HepG2 (cell line): ENCODE measurements around the gene CASD1. TPM values are rescaled to one million over a fixed set of nuclear protein-coding genes. Genes with fewer than 3 reads are reported as not detected.

Experiments used
- ATF7 ChIP-seq, 2 experiments: fragments of 450-650 bp in 1 of 2; sonication (generic) in 1 of 2; formaldehyde crosslinking in 1 of 2; IDR thresholded peaks; 2 replicates each; pipeline versions ENCODE4 v1.4.0 to v1.6.1; 2016 to 2020; ENCODE audit warnings: antibody characterized with exemption in 1 of 2, mild to moderate bottlenecking in 1 of 2, missing genetic modification reagents in 1 of 2
- GATA4 ChIP-seq: sonication (generic); IDR thresholded peaks from 2 replicates; pipeline ENCODE4 v1.6.1; 2016; ENCODE audit warnings: antibody characterized with exemption, low read depth, borderline replicate concordance
- GTF2F1 ChIP-seq: fragments of 150-350 bp; IDR thresholded peaks from 2 replicates; pipeline ENCODE4 v1.6.1; 2014; ENCODE audit warnings: low read length
- HHEX ChIP-seq: IDR thresholded peaks from 2 replicates; pipeline ENCODE4 v1.6.1; 2016; ENCODE audit warnings: control low read depth
- JARID2 ChIP-seq: sonication (generic); formaldehyde crosslinking; IDR thresholded peaks from 2 replicates; pipeline ENCODE4 v1.8.1; 2023; ENCODE audit warnings: missing genetic modification reagents, inconsistent platforms; ENCODE audit not compliant: insufficient replicate concordance
- MED13 ChIP-seq: sonication (generic); formaldehyde crosslinking; IDR thresholded peaks from 2 replicates; pipeline ENCODE4 v1.5.0; 2020; ENCODE audit warnings: missing genetic modification reagents
- PRMT3 ChIP-seq: sonication (generic); formaldehyde crosslinking; IDR thresholded peaks from 2 replicates; pipeline ENCODE4 v1.8.1; 2022; ENCODE audit warnings: low read depth, mild to moderate bottlenecking, moderate library complexity, missing genetic modification reagents, borderline replicate concordance
- RFXANK ChIP-seq: IDR thresholded peaks from 2 replicates; pipeline ENCODE4 v1.6.1; 2016
- SALL2 ChIP-seq: sonication (generic); formaldehyde crosslinking; IDR thresholded peaks from 2 replicates; pipeline ENCODE4 v1.8.1; 2023; ENCODE audit warnings: mild to moderate bottlenecking, missing genetic modification reagents, inconsistent platforms
- SCMH1 ChIP-seq: sonication (generic); formaldehyde crosslinking; IDR thresholded peaks from 2 replicates; pipeline ENCODE4 v1.9.0; 2021; ENCODE audit warnings: missing genetic modification reagents, mild to moderate bottlenecking, borderline replicate concordance
- SMYD3 ChIP-seq: sonication (generic); formaldehyde crosslinking; IDR thresholded peaks from 2 replicates; pipeline ENCODE4 v1.8.1; 2023; ENCODE audit warnings: mild to moderate bottlenecking, missing genetic modification reagents
- SYNCRIP ChIP-seq: fragments of 200-400 bp; formaldehyde crosslinking; IDR thresholded peaks from 2 replicates; pipeline ENCODE4 v1.6.1; 2018; ENCODE audit warnings: mild to moderate bottlenecking, low read depth, low read length; ENCODE audit not compliant: insufficient read depth
- TEAD3 ChIP-seq: optimal IDR thresholded peaks from 2 replicates; pipeline ENCODE3; 2016; ENCODE audit warnings: borderline replicate concordance
- THYN1 ChIP-seq: sonication (generic); formaldehyde crosslinking; IDR thresholded peaks from 2 replicates; pipeline ENCODE4 v1.8.1; 2023; ENCODE audit warnings: low read depth, mild to moderate bottlenecking, moderate library complexity, missing genetic modification reagents, borderline replicate concordance
- ZBTB21 ChIP-seq: sonication (generic); formaldehyde crosslinking; IDR thresholded peaks from 2 replicates; pipeline ENCODE4 v1.4.0; 2020; ENCODE audit warnings: missing genetic modification reagents
- ZNF124 ChIP-seq: sonication (generic); formaldehyde crosslinking; IDR thresholded peaks from 2 replicates; pipeline ENCODE4 v1.4.0; 2020; ENCODE audit warnings: missing genetic modification reagents
- ZNF263 ChIP-seq: sonication (generic); formaldehyde crosslinking; IDR thresholded peaks from 2 replicates; pipeline ENCODE4 v1.4.0; 2020; ENCODE audit warnings: missing genetic modification reagents
- ZNF543 ChIP-seq: sonication (generic); formaldehyde crosslinking; IDR thresholded peaks from 2 replicates; pipeline ENCODE4 v1.4.0; 2020; ENCODE audit warnings: mild to moderate bottlenecking, missing genetic modification reagents
- ZNF557 ChIP-seq: sonication (generic); formaldehyde crosslinking; IDR thresholded peaks from 2 replicates; pipeline ENCODE4 v1.4.0; 2020; ENCODE audit warnings: missing genetic modification reagents
- ZNF878 ChIP-seq: sonication (generic); formaldehyde crosslinking; IDR thresholded peaks from 2 replicates; pipeline ENCODE4 v1.8.1; 2023; ENCODE audit warnings: mild to moderate bottlenecking, missing genetic modification reagents, moderate library complexity
- polyA plus RNA-seq, 8 experiments: library from polyadenylated mRNA; depleted of rRNA in 3 of 8; stranded (reverse) in 7 of 8; unstranded in 1 of 8; fragments of >200 nt; fragmentation: Illumina TruSeq in 4 of 8; extraction: Trizol in 4 of 8; gene quantifications; 2 replicates each; pipeline versions ENCODE4 v1.2.1 to v1.2.3, GENCODE V29; 2011 to 2016; ENCODE audit warnings: low read depth in 4 of 8, missing spikeins in 1 of 8, mixed read lengths in 1 of 8; ENCODE audit not compliant: insufficient read depth in 1 of 8
- total RNA-seq, 5 experiments: library from RNA; depleted of rRNA; stranded (reverse); fragments of >200 nt; fragmentation: Illumina TruSeq; extraction: Trizol; gene quantifications; 2 replicates each; pipeline ENCODE4 v1.2.3, GENCODE V29; 2016; ENCODE audit warnings: low read depth in 1 of 5
- TF ChIP-seq, protein P1 (sequence below): conservative IDR thresholded peaks from 2 replicates; pipeline ENCODE4 v1.6.1; 2018; ENCODE audit warnings: missing genetic modification reagents
- TF ChIP-seq, protein P2 (sequence below): sonication (generic); formaldehyde crosslinking; IDR thresholded peaks from 2 replicates; pipeline ENCODE4 v1.5.0; 2020; ENCODE audit warnings: missing genetic modification reagents
- TF ChIP-seq, protein P3 (sequence below): sonication (generic); formaldehyde crosslinking; IDR thresholded peaks from 2 replicates; pipeline ENCODE4 v1.4.0; 2020; ENCODE audit warnings: missing genetic modification reagents, borderline replicate concordance
- TF ChIP-seq, protein P4 (sequence below): sonication (generic); formaldehyde crosslinking; IDR thresholded peaks from 2 replicates; pipeline ENCODE4 v1.5.0; 2020; ENCODE audit warnings: mild to moderate bottlenecking, low read depth, missing genetic modification reagents, borderline replicate concordance

The CASD1 gene
- total and polyA plus RNA-seq, 2 of the 13 experiments (the other 11 are each of a cell fraction or from before 2014, with no cell fraction given) = 22.9 to 32.6 TPM

DNA sequence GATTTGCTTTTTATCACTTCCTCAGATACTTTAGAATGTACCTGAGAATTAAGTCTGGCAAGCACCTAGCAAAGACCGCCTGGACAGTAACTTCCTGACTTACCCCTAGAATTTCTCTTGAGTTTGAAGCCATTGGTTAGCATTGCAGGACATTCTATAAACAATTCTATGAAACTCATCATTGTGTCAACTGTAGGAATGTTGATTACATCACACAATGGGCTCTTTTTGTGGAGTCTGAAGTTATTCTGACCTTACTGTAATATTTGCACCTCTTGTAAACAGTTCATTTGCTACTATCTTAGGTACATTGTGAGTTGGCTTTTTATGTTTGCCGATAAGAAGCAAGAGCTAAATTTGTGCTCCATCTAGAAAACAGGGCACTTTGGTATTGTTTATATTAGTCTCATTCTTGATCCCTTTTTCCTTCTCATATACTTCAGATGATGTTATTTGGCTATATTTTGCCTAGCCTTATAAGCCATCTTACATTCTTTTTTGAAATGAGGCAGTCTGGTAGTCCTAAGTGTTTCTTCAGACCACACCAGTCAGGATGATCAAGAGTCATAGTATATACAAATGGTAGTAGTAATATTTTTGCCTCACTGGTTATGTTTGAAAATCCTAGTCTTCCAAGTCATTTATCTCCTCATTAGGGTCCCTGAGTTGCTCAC is 52.4 kb downstream of the CASD1 start (continued):
- TF ChIP-seq, protein P1, sequence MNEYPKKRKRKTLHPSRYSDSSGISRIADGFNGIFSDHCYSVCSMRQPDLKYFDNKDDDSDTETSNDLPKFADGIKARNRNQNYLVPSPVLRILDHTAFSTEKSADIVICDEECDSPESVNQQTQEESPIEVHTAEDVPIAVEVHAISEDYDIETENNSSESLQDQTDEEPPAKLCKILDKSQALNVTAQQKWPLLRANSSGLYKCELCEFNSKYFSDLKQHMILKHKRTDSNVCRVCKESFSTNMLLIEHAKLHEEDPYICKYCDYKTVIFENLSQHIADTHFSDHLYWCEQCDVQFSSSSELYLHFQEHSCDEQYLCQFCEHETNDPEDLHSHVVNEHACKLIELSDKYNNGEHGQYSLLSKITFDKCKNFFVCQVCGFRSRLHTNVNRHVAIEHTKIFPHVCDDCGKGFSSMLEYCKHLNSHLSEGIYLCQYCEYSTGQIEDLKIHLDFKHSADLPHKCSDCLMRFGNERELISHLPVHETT (CRISPR knock-in tag) = peak; percentile 50; the same call in 1 of the 2 replicates
- TF ChIP-seq, protein P2, sequence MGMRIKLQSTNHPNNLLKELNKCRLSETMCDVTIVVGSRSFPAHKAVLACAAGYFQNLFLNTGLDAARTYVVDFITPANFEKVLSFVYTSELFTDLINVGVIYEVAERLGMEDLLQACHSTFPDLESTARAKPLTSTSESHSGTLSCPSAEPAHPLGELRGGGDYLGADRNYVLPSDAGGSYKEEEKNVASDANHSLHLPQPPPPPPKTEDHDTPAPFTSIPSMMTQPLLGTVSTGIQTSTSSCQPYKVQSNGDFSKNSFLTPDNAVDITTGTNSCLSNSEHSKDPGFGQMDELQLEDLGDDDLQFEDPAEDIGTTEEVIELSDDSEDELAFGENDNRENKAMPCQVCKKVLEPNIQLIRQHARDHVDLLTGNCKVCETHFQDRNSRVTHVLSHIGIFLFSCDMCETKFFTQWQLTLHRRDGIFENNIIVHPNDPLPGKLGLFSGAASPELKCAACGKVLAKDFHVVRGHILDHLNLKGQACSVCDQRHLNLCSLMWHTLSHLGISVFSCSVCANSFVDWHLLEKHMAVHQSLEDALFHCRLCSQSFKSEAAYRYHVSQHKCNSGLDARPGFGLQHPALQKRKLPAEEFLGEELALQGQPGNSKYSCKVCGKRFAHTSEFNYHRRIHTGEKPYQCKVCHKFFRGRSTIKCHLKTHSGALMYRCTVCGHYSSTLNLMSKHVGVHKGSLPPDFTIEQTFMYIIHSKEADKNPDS (CRISPR knock-in tag) = peak; percentile 41; the same call in 1 of the 2 replicates
- TF ChIP-seq SYNCRIP (no peak), RFXANK (CRISPR knock-in tag) (peak; percentile 76; the same call in 1 of the 2 replicates), HHEX (peak; percentile 74), ATF7 (IDR thresholded peaks at IDR 0.05) (peak; percentile 85), ATF7 (CRISPR knock-in tag; IDR thresholded peaks at IDR 0.05) (no peak; the same call in 1 of the 2 replicates), TEAD3 (peak; percentile 96), PRMT3 (no peak), ZNF263 (CRISPR knock-in tag) (no peak), SALL2 (0 out of 2 replicates have a peak, but pooled peaks have one; percentile 39), SMYD3 (CRISPR knock-in tag) (no peak), GTF2F1 (no peak), MED13 (CRISPR knock-in tag) (0 out of 2 replicates have a peak, but pooled peaks have one; percentile 58), ZNF543 (CRISPR knock-in tag) (no peak), JARID2 (CRISPR knock-in tag) (no peak), ZBTB21 (CRISPR knock-in tag) (peak; percentile 51; the same call in 1 of the 2 replicates), THYN1 (CRISPR knock-in tag) (no peak), SCMH1 (no peak), ZNF878 (peak; percentile 93; the same call in 1 of the 2 replicates), ZNF124 (0 out of 2 replicates have a peak, but pooled peaks have one; percentile 25), GATA4 (peak; percentile 94), ZNF557 (CRISPR knock-in tag) (0 out of 2 replicates have a peak, but pooled peaks have one; percentile 67)
- TF ChIP-seq, protein P3, sequence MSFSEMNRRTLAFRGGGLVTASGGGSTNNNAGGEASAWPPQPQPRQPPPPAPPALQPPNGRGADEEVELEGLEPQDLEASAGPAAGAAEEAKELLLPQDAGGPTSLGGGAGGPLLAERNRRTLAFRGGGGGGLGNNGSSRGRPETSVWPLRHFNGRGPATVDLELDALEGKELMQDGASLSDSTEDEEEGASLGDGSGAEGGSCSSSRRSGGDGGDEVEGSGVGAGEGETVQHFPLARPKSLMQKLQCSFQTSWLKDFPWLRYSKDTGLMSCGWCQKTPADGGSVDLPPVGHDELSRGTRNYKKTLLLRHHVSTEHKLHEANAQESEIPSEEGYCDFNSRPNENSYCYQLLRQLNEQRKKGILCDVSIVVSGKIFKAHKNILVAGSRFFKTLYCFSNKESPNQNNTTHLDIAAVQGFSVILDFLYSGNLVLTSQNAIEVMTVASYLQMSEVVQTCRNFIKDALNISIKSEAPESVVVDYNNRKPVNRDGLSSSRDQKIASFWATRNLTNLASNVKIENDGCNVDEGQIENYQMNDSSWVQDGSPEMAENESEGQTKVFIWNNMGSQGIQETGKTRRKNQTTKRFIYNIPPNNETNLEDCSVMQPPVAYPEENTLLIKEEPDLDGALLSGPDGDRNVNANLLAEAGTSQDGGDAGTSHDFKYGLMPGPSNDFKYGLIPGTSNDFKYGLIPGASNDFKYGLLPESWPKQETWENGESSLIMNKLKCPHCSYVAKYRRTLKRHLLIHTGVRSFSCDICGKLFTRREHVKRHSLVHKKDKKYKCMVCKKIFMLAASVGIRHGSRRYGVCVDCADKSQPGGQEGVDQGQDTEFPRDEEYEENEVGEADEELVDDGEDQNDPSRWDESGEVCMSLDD (CRISPR knock-in tag) = no peak
- TF ChIP-seq, protein P4, sequence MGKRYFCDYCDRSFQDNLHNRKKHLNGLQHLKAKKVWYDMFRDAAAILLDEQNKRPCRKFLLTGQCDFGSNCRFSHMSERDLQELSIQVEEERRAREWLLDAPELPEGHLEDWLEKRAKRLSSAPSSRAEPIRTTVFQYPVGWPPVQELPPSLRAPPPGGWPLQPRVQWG (CRISPR knock-in tag) = no peak
